ENCODE measurements around the gene FLYWCH2. TPM values are rescaled to one million over a fixed set of nuclear protein-coding genes. Genes with fewer than 3 reads are reported as not detected.

FLYWCH2 gene
- total and polyA plus RNA-seq, 9 of the 15 experiments (the other 6 are each of a cell fraction or from before 2014, with no cell fraction given), result 0.70 to 55.5 (median 7.6) TPM

- TF ChIP-seq ZNF449 (CRISPR knock-in tag; IDR thresholded peaks at IDR 0.05) (no peak), ARID2 (IDR thresholded peaks at IDR 0.05) (no peak), CREM (IDR thresholded peaks at IDR 0.05; ENCODE audit: low read depth) (no peak), SRSF1 (IDR thresholded peaks at IDR 0.05; ENCODE audit: low read depth, low read length) (0 out of 2 replicates have a peak, but pooled peaks have one; percentile 57), ID3 (CRISPR knock-in tag; IDR thresholded peaks at IDR 0.05) (no peak), ID3 (tag; IDR thresholded peaks at IDR 0.05) (no peak), ZNF76 (CRISPR knock-in tag; IDR thresholded peaks at IDR 0.05; ENCODE audit: borderline replicate concordance) (no peak), GTF2E2 (tag; IDR thresholded peaks at IDR 0.05) (peak; percentile 41; the same call in 1 of the 2 replicates), CEBPB (tag; IDR thresholded peaks at IDR 0.05) (no peak), ELF4 (CRISPR knock-in tag; IDR thresholded peaks at IDR 0.05) (no peak), ARID4B (CRISPR knock-in tag; IDR thresholded peaks at IDR 0.05) (peak; percentile 80), IFI16 (CRISPR knock-in tag; IDR thresholded peaks at IDR 0.05) (no peak), ZBTB7A (IDR thresholded peaks at IDR 0.05; ENCODE audit: borderline replicate concordance, control insufficient read depth, low read depth, low read length) (peak; percentile 86), PTRF (tag; IDR thresholded peaks at IDR 0.05) (no peak), HEY1 (CRISPR knock-in tag; IDR thresholded peaks at IDR 0.05; ENCODE audit: borderline replicate concordance) (no peak)
- TF ChIP-seq, protein P1, sequence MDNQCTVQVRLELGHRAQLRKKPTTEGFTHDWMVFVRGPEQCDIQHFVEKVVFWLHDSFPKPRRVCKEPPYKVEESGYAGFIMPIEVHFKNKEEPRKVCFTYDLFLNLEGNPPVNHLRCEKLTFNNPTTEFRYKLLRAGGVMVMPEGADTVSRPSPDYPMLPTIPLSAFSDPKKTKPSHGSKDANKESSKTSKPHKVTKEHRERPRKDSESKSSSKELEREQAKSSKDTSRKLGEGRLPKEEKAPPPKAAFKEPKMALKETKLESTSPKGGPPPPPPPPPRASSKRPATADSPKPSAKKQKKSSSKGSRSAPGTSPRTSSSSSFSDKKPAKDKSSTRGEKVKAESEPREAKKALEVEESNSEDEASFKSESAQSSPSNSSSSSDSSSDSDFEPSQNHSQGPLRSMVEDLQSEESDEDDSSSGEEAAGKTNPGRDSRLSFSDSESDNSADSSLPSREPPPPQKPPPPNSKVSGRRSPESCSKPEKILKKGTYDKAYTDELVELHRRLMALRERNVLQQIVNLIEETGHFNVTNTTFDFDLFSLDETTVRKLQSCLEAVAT (IDR thresholded peaks at IDR 0.05), result 0 out of 4 replicates have a peak, but pooled peaks of 1 of the 2 experiments have one; percentile 12
- TF ChIP-seq, protein P2, sequence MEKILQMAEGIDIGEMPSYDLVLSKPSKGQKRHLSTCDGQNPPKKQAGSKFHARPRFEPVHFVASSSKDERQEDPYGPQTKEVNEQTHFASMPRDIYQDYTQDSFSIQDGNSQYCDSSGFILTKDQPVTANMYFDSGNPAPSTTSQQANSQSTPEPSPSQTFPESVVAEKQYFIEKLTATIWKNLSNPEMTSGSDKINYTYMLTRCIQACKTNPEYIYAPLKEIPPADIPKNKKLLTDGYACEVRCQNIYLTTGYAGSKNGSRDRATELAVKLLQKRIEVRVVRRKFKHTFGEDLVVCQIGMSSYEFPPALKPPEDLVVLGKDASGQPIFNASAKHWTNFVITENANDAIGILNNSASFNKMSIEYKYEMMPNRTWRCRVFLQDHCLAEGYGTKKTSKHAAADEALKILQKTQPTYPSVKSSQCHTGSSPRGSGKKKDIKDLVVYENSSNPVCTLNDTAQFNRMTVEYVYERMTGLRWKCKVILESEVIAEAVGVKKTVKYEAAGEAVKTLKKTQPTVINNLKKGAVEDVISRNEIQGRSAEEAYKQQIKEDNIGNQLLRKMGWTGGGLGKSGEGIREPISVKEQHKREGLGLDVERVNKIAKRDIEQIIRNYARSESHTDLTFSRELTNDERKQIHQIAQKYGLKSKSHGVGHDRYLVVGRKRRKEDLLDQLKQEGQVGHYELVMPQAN (IDR thresholded peaks at IDR 0.05; ENCODE audit: borderline replicate concordance), result 0 out of 2 replicates have a peak, but pooled peaks have one; percentile 14
- TF ChIP-seq, protein P3, sequence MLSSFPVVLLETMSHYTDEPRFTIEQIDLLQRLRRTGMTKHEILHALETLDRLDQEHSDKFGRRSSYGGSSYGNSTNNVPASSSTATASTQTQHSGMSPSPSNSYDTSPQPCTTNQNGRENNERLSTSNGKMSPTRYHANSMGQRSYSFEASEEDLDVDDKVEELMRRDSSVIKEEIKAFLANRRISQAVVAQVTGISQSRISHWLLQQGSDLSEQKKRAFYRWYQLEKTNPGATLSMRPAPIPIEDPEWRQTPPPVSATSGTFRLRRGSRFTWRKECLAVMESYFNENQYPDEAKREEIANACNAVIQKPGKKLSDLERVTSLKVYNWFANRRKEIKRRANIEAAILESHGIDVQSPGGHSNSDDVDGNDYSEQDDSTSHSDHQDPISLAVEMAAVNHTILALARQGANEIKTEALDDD (IDR thresholded peaks at IDR 0.05), result no peak
Observed at GRCh38 chr16:2904922-2905240, 21.9 kb downstream of the FLYWCH2 start (continued).
